Coronary artery (tissue), 2 donors: ENCODE results near the gene CHMP6.

ENCODE experiments used
- DNase-seq: peaks from one replicate; pipeline ENCODE4 v3.0.0-alpha.2; 2017; ENCODE audit warnings: low spot score
- H3K27ac ChIP-seq, 2 donors: fragments of 200-600 bp; sonication (generic); one replicate each; pipeline ENCODE4 v1.5.1; 2016 to 2019
- H3K4me3 ChIP-seq: fragments of 200-600 bp; sonication (generic); 2 replicates; pipeline ENCODE4 v1.5.1; 2016; ENCODE audit warnings: mild to moderate bottlenecking, moderate library complexity
- CTCF ChIP-seq: fragments of 200-600 bp; sonication (generic); IDR thresholded peaks from one replicate; pipeline ENCODE4 v1.5.1; 2019; ENCODE audit warnings: antibody characterized with exemption

The CHMP6 gene

GRCh38 chr17:81002013-81002384 is 10.4 kb downstream of the CHMP6 start:
- no peak overlapping the region for H3K4me3 ChIP-seq
- no peak for TF ChIP-seq CTCF
- no peak overlapping the region for H3K27ac ChIP-seq
- no peak for DNase-seq

GRCh38 chr17:81002409-81003361 is 11.0 kb downstream of the CHMP6 start:
- no peak overlapping the region for H3K27ac ChIP-seq
- H3K4me3 ChIP-seq, result peak overlapping the region; percentile 22
- peak; percentile 72 for DNase-seq
- no peak for TF ChIP-seq CTCF

- peak overlapping the region; percentile 63 for H3K4me3 ChIP-seq
- no peak for TF ChIP-seq CTCF
- no peak overlapping the region for H3K27ac ChIP-seq
- DNase-seq, result no peak
Measured at GRCh38 chr17:81003711-81004475, 12.3 kb downstream of the CHMP6 start.

GRCh38 chr17:81006891-81007290 is 15.2 kb downstream of the CHMP6 start:
- no peak for DNase-seq
- no peak for TF ChIP-seq CTCF
- H3K4me3 ChIP-seq, result no peak overlapping the region
- no peak overlapping the region for H3K27ac ChIP-seq

GRCh38 chr17:81008140-81008539 is 16.5 kb downstream of the CHMP6 start:
- no peak for DNase-seq
- TF ChIP-seq CTCF, result no peak

GRCh38 chr17:81009136-81009535 is 17.5 kb downstream of the CHMP6 start:
- no peak for DNase-seq
- no peak for TF ChIP-seq CTCF

More at GRCh38 chr17:81008140-81008539, 16.5 kb downstream of the CHMP6 start:
- no peak overlapping the region for H3K27ac ChIP-seq
- no peak overlapping the region for H3K4me3 ChIP-seq

More at GRCh38 chr17:81009136-81009535, 17.5 kb downstream of the CHMP6 start:
- Histone ChIP-seq H3K4me3 (no peak overlapping the region), H3K27ac (no peak overlapping the region)
